HG03135 (cell line): ENCODE results near the gene ITGB4.

Experiments
- ATAC-seq: cut with Tn5 transposase; IDR thresholded peaks from one replicate; pipeline ENCODE4 v1.9.1; 2021; ENCODE audit warnings: mild to moderate bottlenecking, moderate library complexity; ENCODE audit not compliant: unreplicated experiment

ITGB4 gene

DNA sequence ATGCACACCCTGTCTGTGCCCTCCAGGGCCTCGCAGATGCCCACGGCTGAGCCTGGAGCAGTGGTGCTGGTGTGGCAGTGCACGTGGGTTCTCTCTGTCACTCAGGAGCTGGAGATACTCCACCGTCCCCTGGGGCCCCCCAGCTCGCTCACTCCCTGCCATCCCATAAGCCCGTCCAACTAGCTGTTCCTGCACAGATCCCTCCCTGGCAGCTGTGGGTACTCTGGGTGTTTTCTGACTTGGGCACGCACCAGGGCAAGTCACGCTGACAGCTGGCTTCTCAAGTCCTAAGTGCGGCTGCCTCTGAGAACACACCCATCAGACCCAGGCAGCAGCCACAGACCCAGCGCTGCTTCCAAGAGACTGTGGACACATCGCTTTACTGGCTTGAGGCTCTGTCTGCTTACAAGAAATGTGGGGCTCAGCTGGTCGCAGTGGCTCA, 25.4 kb upstream of the ITGB4 start:
- no peak for ATAC-seq

DNA sequence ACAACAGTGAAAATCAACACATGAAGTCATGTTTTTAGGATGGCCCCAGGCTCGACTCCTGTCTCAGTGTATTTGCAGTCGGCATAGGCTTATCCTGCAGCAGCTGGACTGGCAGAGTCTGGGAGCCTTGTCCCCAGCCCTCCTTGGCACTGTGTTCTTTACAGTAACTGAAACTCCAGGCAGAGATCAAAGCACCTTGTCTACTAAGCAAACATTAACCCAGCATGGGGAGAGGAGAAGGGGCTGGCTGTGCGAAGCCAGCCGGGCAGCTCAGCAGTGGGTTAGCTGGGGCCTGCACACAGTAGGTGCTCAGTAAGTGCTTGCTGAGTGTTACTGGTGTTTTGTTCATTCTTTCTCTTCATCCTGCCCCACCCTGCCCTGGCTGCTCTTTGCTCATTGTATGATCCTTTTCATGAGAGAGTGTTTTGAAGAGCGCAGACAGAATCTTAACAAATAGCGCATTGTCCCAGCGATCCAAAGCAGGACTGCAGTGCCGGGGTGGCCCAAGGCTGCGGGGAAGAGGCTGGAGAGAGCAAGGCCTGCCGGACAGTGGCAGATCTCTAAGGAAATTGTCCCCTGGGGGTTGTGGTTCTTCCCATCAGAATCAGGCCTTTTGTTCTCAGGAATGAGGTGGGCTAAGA, 23.5 kb upstream of the ITGB4 start:
- no peak for ATAC-seq

DNA sequence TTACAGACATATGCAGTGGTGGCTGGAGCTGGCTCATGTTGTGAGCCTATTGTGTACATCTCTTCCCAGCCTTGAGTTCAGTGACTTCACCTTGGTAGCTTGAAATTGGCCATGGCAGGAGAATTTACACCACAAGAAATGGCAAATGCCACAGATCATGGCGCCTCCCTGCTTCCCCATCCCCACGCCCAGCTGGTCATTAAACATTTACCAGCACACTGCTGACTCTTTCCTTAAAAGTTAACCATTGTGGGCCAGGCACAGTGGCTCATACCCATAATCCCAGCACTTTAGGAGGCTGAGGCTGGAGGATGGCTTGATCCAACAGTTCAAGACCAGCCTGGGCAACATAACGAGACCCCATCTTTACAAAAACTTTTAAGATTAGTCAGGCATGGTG, 22.6 kb upstream of the ITGB4 start:
- no peak for ATAC-seq

DNA sequence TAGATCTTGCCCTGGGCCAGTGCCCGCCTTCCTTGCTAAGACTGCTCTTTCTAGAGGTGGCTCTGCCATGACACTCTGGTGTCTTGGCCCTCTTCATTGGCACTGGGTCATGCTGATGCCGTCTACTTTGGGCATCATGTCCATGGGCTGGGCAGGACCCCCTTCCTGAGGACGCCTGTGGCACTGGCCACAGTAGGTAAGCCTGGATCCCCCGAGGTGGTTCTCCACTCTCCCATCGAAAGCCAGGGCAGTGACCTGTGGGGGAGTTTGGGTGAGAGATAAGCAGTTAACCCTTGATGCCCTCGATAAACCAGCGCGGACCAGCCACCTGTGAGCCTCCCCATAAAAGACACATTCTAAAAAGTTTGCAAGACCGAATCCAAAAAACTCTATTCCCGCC, 20.0 kb upstream of the ITGB4 start:
- no peak for ATAC-seq

DNA sequence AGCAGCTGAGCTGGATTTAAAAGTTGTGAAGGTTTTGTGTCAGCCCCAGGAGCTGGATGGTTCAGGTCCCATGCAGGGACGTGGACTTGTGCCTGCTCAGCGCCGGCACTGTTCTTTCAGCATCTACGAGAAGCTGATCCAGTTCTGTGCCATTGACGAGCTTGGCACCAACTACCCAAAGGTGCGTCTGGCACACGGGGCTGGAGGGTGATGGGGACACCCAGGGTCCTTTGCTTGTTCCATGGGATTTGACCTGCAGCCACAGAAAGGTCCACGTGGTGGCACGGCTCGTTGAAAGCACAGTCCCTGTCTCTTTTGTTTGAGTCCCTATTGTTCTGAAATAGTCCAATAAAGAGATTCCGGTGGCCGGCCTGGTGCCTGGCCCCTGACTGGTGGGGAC, 18.1 kb upstream of the ITGB4 start:
- no peak for ATAC-seq

DNA sequence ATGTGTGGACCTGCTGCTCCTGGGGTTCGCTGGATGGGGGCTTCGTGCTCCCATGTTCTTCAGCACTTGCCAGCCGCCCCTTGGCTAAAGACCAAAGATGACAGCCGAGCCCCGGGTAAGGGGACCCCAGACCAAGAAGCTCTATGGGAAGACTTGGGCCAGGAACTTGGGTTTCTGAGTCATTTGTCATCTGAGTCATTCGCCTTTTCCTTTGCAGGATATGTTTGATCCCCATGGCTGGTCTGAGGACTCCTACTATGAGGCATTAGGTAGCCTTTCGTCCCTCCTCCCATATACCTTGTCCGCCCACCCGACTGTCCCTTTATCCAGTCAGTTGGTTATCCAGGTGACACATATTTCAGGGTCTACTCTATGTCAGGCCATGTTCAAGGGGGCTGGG, 17.7 kb upstream of the ITGB4 start:
- no peak for ATAC-seq

DNA sequence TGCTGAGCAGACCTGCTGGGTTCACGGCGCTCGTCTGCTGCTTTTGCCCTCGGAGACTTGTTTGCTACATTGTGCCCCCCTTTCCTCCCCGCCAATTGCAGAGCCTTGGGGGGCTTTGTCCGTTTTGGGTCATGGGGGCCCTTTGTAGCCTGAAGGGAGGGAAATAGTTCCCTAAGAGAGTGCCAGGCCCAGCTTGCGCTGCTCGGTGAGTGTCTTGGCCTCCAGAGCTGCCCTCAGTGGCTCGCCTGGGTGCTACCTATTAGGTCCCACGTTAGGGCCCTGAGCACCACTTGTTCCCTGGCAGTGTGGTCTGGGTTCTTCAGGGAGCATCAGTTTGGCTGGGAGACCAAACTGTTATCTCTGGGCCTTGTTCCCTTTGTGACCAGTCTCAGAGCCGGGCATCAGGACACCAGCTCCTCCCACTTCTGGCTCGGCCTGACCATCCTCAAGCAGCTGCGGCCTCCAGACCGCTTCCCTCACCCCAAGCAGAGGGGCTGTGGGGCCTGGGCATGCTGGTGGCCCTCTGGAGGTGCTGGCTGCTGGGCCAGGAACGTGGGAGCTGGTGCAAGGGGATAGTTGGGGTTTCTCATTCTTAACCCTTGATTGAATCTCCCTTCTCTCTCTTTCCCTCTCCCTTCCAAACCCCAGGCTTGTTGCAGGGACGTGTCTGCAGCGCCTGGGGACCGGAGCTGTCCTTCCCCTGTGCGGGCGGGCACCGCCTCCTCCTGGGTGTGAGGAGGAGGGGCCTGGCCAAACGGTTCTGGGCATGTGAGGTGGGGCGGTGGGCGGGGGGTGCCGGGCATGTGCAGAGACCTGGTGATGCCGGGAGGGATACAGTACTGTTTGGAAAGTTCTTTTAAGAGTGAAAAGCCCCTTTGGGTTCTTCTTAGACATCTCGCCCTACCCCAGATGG, 16.0 kb upstream of the ITGB4 start:
- ATAC-seq, result no peak

DNA sequence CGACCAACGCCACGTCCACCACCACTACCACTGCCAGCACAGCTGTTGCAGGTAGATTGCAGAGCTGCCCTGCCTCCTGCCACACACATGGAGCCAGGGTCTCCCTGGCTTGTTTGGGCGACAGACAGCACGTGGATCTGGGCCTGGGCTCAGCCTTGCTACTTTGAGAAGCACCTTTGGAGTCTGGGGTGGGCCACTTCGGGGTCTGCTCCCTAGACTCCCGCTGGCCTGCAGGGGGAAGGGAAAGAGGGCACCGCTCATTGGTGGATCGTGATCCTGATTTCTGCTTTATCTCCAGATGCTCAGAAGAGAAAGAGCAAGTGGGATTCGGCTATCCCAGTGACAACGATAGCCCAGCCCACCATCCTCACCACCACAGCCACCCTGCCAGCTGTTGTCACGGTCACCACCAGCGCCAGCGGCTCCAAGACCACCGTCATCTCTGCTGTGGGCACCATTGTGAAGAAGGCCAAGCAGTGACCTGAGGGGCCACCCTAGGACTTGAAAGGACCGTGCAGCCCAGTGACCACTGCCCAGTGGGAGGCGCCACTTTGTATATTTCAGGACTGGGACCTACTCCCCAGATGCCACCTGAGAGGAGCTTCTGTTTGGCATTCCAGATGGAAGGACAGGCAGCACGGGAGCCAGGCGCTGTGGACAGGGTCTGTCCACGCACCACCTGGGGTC, 15.1 kb upstream of the ITGB4 start:
- no peak for ATAC-seq

DNA sequence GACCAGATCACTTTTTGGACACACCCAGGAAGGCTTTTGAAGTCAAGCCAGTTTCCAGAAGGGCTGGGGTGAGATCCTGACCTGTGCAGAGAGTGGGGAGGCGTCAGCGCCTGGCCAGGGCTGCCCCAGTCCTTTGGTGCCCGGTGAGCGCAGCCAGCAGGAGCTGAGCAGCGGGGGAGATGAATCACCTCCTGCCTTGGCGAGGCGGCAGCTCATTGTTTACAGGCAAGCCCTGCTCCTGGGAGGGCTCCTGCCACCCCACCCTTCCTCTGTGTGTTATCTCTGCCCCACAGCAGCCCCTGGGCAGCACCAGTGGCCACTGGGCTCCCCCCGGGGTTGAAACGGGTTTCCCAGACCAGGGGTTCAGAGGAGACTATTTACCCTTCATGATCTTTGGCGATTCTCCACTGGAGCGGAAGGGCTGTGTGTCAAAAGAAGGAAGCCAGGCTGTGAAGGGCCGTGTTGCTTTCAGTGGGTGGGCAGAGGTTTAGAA, 14.1 kb upstream of the ITGB4 start:
- no peak for ATAC-seq

DNA sequence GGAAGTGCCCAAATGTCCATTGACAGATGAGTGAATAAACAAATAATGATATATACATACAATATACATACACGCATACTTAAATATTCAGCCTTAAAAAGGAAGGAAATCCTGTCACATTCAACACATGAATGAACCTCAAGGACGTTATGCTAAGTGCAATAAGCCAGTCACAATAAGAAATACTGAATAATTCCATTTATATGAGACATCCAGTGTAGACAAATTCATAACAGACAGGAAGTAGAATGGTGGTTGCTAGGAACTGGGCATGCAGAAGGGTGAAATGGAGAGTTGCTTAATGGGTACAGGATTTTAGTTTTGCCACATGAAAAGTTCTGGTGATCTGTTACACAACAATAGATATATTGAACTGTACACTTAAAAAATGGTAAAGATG, 8.8 kb upstream of the ITGB4 start:
- no peak for ATAC-seq

DNA sequence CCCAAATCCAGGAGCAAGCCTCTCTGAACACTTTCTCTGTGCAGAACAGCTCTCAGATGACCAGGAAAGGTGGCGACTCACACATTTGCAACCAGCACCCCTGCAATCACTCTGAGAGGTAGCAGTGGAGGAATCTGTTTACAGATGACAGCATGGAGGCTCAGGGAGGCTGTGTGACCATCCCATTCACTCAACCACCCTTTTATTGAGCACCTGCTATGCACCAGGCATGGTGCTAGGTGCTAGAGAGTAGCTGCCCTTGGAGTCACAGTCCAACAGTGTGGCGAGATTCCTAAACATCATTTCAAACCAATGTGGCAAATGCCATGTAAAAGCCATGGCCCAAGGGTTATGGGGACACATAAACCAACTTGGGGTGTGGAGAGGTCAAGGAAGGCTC, 1.5 kb upstream of the ITGB4 start:
- no peak for ATAC-seq

DNA sequence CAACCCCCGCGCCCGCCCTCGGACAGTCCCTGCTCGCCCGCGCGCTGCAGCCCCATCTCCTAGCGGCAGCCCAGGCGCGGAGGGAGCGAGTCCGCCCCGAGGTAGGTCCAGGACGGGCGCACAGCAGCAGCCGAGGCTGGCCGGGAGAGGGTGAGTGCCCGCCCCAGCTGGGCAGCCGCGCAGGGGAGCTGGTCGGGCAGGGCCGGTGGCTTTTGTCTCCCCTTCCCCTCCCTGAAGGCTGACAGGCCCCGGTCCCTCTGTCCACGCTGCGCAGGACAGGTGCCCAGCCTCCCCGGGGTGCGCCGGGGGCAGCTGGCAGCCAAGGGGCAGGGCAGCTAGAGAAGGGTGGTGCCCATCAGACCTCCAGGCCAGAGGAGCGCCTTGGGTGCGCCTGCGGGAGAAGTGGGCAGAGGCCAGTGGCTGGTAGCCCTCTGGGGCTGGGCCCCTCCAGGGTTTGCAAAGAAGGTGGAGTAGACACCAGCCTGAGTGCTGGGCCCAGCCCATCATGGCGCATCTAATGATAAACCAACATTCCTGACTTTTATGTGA, 278 bp downstream of the ITGB4 start:
- ATAC-seq, result no peak

DNA sequence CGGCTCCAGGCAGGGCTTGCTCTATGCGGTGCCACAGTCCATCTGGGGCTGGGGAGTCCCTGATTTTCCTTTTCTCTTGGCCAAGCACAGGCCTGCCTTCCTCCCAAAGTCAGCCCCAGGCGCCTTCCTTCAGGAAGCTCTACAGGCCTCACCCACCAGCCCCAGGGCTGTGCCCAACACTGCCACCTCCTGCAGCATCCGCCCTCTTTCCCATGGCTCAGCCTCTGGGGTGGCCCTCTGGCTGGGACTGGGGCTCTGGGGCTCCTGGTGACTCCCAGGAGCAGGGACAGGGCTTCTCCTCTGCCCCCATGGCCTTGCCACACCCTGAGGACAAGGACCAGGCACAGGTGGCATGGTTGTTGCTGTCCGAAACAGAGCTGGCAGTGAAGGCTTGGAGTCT, 817 bp downstream of the ITGB4 start:
- no peak for ATAC-seq

DNA sequence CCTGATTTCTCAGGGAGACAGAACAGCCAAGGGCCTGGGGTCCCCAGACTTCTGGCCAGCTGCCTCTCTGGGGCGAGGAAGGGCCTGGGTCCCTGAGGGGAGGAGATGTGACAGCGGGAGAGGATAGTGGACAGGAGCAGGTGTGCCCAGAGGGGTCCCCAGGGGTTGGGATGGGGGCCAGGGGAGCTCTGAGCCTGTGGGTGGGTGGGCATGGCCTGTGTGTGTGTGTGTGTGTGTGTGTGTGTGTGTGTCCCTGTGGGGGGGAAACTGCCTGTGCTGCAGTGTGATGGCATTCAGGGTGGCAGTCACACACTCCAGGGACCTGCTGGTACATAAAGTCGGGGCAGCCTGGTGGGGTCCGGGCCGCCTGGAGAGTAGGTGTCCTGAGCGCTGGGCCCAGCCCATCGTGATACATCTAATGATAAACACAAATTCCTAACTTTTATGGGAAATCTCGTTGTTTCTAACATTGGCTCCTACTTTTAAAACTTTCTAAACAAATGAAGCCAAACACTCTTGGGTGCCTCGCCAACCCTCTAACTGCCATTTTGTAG, 1.4 kb downstream of the ITGB4 start:
- no peak for ATAC-seq

DNA sequence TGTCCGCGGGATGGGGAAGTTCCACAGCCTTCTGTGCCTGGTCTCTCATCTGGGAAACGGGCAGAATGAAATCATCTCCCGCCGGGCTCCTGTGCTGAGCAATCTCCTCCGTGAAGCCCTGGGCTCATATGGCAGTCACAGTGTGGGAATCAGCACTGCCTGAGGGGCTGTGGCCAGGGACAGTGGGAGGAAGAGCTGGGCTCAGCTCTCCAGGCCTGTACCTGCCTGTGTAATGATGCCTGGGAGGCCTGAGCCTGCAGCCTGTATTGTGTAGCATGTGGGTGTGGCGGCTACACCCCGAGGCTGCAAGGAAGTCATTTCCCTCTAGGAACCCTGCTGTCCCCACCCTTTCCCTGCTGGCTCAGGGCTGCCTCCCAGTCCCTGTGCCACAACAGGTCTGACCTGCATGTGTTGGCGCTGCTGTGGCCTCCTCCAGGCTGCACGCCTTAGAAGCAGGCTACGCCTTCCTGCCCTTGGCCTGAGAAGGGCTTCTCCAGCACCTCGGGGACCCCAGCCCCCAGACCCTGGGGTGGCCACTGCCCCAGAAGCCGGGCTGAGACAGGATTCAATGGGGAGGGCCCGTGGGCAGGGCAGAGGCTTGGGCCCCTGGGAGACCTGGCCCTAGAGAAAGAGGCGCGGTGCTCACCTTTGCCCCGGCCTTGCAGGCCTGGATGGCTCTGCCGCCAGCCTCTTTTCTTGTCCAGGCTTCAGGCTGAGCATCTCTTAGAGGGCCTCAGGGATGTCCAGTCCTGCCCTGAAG, 2.1 kb downstream of the ITGB4 start:
- ATAC-seq, result no peak

DNA sequence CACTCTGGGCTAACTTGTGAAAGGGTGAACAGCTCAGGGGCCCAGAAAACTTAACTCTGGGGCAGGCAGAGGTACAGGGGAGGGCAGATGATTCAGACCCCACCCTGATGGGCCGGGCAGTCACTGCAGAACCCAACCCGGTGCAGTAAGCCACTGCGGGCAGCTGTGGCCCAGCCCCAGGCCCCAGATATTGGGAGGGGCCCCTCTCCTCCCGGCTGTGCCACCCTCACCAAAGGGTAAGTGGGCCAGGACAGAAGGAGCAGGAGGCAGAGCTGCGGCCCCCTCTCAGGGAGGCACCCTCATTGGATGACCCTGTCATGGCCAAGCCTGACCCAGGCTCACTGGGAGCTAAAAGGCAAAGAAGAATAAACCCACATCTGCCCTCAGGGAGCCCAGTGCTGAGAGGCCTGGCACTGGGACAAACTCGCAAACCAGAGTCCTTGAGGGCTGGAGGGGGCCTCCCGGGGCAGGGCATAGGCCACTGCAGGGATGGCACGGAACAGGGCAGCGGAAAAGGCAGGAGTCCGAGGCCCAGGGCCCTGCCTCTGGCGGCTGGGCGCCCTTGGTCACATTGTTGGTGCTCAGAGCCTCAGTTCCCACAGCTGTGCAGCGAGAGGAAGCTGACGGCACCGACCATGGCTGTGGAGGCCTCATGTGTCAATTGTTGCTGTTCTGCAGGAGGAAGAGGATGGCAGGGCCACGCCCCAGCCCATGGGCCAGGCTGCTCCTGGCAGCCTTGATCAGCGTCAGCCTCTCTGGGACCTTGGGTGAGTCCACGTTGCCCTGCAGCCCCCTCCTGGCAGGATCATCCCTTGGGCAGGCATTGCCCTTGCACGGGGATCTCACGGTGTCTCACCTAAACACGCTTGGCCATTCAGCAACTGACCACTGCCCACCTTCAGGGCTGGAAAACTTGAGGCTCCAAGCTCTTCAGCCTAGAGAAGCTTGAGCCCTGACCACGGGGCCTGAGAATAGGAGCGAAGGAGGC, 3.1 kb downstream of the ITGB4 start:
- ATAC-seq, result no peak

DNA sequence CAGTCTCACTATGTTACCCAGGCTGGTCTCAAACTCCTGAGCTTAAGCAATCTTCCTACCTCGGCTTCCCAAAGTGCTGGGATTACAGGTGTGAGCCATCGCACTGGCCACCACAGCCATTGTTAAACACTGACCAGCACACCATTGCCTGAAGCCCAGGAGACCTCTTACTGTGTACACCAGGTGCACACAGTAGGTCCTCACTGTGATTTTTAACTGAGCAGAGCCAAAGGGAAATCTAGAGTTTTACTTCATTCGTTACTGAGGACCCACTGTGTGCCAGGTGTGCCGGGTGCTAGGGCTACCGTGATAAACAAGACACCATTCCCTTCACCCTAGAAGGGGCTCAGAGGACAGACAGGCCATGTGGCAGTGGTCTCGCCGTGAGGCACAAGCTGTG, 4.2 kb downstream of the ITGB4 start:
- ATAC-seq, result no peak

DNA sequence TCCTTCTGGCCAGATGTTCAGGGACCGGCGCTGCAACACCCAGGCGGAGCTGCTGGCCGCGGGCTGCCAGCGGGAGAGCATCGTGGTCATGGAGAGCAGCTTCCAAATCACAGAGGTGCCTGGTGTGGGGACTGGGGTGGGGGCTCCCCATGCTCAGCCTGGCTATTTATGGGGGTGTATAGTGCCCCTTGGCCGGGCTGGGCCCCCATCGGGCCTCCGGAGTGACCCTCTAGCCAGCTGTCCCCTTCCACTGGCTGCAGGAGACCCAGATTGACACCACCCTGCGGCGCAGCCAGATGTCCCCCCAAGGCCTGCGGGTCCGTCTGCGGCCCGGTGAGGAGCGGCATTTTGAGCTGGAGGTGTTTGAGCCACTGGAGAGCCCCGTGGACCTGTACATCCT, 6.1 kb downstream of the ITGB4 start:
- no peak for ATAC-seq

DNA sequence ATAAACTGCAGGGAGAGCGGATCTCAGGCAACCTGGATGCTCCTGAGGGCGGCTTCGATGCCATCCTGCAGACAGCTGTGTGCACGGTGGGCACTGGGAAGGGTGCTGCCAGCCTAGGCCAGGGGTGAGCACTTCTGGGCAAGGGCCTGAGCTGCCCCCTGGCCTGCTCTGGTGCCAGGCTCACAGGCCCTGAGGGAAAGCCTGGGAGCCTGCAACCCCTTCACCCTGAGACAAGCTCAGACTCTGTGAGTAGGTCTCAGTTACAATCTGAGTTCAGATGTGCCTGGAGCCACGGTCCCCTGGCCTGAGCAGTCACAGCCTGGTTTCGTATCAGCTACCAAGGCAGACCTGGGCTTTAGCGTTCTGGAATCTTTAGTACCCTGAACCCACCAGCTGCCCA, 8.1 kb downstream of the ITGB4 start:
- ATAC-seq, result no peak
